DMS53 (cell line): ENCODE data around the gene KCNH4.

Experiments used
- DNase-seq: peaks from one replicate; lab custom pipeline; 2025; lab: John Stamatoyannopoulos, UW

KCNH4 gene

DNA sequence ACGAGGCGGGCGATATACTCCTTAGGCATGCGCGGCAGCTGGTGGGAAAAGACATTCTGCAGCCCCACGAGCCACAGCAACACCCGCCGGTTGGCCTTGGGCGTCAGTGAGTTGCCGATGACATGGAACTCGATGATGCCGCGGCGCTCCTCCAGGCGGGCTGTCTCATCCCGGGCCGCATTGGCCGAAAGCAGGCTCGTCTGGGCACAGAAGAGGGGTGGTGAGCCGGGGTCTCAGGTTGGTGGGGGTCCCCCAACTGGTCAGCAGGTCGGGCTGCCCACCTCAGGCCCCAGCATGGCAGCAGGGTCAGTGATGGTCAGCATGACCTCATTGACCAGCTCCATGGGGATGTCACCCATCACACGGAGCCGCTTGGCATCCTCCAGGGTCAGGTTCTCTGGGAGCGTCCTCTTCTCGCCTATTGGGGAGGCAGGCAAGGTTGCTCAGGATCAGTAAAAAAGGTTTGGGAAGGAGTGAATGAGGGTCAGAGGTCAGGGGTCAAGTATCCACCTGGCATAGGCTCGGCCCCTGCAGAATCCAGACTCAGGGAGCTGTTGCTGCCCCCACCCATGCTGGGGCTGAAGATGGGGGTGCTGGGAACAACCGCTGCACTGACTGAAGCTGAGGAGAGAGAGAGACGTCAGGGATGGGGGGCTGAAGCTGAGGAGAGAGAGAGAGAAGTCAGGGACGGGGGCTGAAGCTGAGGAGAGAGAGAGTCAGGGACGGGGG is 63.4 kb downstream of the KCNH4 start:
- DNase-seq: peak; percentile 14

DNA sequence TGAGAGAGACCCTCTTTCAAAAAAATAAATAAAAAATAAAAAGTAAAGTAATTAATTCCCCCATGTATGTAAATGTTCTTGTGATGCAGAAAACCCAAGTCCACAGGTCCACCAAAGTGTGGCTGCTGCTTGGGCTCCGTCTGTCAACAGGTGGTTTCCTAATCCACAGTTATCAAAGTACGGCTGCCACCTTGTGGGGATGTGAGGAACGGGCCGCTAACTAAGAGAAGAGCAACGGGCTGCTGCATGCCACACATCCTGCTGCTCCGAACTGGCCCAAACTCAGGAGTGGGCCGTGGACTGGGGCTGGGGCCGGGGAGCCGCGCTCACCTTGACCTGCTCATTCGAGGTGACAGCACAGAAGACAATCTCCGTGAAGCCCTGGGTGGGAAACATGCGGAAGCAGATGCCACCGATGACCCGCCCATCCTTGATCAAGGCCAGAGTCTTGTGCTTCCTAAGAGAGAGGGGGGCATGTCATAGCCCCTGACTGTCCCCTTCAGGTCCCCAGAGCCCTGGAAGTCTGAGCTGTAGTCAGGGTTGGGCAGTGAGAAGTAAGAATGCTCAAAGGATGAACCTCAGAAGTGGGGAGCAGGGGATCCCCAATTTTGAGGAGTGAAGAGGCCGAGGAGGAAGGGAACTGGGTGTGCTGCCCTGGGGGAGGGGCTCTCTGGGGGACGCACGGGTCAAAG is 64.1 kb downstream of the KCNH4 start:
- peak; percentile 87 for DNase-seq

DNA sequence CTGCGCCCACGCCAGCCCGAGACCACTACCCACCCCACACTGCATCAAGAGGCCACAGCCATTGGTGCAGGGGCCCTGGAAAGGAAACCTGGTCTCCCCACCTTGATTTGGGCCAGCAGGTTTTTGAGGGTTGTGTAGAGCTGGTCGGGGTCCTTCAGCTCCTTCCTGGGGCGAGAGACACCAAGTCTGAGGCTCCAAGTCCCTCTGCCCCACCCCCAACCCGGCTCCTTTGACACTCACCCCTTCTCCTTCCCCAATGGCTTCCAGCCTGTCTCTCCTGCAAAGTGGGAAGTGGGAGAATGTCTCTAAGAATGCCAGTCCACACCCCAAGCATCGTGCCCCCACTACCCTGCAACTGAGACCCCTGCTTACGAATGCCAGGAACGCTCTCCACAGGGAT is 66.8 kb downstream of the KCNH4 start:
- DNase-seq: no peak

DNA sequence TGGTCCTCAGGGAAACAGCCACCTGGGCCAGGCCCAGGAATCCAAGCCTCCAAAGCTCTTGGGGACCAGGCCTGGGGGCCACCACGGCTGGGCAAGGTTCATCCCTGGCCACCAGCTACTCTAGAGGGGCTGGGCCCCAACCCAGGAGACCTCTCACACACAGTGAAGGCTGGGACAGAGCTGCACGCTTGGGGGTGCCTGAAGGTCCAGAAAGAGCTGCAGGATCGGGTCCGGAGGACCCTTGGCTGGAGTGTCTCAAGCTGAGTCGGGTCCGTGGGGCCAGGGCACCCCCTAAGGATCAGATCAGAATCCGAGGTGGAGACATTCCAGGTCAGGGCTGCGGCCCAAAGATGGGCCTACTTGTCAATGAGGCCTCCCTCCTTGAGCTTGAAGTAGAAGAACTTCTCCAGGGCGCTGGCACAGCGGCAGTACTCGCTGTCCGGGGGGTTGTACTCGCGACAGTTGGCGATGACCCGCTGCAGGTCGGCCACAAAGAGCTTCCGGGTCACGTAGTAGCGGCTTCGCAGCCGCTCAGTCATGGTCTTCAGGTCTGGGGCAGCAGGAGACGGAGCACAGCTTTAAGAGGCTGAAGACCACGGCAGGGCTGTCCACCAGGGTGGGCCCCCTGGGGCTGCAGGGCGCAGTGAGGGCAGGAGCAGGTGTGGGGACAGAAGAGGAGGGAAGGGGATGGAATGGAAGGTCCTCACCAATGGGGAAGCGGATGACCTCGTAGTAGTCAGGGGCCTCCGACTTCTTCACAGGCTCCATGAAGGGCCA is 67.5 kb downstream of the KCNH4 start:
- no peak for DNase-seq

DNA sequence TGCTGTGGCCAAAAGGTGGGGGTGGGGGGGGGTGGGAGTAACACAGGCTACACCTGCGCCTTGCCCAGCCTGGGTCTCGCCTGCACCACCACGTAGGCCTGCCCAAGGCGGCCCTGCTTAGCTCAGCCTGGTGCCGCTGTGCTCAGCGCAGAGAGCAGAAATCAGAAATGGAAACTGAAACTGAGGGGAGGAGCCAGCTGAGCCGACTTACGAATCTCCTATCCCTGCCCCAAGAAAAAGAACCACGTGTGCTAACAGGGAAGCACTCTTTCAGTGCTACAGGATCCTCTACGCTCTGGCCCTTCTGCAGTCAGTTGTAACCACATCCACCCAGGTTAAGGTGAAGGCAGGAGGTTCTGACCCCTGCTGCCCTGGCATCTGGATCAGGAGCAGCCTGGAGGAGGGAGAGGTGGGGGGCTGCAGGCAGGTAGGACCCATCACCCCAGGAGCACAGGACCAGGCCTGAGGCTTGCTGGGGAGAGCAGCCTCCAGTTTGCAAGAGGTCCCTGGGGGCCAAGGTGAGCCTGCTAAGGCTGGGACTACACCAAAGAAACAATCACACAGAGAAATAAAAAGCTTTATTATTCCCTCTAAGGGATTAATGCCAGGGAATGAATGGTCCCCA is 68.3 kb downstream of the KCNH4 start, which contains the start of gene DHX58:
Gene DHX58 (minus strand): TSS at position 163 of the 625 bp plus-strand sequence. CDS start 822 bp downstream, outside the sequence.
- peak; percentile 88 for DNase-seq

DNA sequence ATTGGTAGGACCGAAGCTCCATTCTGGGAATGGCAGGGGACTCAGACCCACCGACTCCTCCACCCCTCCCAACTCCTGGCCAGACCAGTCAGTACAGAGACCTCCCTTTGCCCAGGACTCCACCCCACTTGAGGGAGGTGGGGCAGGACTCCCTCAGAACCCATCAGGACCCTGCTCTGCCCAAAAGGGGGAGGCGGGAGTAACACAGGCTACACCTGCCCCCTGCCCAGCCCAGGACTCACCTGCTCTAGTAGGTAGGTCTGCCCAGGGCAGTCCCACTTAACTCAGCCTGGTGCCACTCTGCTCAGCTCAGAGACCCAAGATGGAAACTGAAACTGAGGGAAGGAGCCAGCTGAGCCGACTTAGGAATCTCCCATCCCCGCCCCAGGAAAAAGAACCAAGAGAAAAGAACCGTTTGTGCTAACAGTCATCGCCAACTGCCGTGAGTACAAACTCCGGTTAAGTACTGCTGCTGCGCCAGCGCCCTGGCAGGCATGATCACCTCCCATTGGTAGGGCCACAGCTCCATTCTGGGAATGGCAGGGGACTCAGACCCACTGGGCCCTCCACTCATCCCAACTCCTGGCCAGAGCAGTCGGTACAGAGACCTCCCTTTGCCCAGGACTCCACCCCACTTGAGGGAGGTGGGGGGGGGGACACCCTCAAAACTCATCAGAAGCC is 68.9 kb downstream of the KCNH4 start:
- DNase-seq: peak; percentile 47

DNA sequence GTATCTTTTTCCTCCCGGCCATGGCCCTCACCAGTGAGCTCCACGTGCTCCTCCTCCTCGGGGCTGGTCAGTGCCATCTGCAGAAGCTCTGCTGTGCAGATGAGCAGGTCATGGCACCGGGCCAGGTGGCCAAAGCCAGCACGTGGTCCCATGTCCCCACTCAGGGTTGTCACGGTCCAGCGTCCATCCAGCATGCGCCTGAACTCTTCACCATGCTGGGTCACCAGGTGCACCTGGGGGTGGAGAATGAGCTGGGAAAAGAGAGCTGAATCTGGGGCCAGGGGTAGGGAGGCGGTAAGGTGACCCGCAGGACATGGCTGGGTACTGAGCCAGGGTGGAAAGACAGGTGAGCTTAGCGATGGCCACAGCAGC is 69.7 kb downstream of the KCNH4 start:
- DNase-seq: peak; percentile 19

DNA sequence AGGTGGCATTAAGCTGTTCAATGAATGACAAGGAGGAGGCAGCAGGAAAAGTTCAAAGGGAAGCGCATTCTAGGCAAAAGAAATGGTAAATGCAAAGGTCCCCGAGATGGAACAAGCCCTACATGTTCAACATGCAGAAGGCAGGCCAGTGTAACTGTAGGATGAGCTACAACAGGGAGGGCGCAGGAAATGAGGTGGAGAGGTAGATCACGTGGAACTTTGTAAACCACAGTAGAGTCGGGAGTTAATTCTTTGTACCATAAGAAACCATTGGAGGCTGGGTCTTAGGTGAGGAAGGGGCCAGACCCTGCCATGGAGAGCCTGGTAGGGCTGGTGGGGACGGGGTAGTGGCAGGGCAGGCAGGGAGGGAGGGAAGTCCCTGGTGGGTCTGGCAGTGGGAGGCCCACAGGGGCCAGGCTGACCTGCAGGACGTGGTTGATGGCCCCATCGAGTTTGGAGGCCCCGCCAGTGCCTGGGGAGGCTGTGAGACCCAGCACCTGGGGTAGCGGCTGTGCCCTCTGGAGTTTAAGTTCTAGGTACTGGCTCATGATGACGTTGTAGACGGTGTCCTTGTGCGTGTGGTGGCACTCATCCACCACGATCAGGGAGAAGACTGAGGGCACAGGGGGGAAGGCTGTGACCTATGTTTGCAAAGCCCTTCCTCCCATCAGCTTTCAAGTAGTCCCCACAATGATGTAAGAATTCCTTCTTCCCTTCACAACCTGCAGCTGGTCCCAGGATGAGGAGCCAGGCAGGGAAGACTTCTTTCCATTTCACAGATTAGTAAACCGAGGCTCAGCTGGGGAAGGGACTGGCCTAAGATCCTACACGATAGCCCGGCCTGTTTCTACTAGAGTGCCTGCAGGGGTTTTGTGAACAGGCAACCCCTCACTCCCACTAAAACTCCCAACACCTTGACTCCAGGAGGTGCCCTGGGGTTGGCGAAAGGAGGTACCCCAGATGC is 70.4 kb downstream of the KCNH4 start:
- no peak for DNase-seq

DNA sequence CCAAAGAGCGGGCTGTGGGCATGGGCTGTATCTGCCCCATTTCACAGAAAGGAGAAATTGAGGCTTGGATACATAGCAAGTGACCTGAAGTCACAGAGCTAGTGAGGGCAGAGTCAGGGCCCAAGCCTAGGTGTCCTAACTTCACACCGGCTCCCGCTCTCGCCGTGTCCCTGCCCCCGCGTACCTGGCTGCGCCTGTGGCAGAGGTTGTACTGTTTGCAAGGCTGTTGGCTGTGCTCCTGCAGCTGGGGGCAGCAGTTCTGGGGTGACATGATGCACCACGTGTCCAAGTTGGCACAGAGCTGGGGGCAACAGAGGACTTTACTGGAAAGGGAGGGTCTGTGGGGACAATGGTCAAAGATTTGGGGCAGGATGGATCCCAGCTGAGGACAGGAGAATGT is 71.9 kb downstream of the KCNH4 start:
- DNase-seq: no peak

DNA sequence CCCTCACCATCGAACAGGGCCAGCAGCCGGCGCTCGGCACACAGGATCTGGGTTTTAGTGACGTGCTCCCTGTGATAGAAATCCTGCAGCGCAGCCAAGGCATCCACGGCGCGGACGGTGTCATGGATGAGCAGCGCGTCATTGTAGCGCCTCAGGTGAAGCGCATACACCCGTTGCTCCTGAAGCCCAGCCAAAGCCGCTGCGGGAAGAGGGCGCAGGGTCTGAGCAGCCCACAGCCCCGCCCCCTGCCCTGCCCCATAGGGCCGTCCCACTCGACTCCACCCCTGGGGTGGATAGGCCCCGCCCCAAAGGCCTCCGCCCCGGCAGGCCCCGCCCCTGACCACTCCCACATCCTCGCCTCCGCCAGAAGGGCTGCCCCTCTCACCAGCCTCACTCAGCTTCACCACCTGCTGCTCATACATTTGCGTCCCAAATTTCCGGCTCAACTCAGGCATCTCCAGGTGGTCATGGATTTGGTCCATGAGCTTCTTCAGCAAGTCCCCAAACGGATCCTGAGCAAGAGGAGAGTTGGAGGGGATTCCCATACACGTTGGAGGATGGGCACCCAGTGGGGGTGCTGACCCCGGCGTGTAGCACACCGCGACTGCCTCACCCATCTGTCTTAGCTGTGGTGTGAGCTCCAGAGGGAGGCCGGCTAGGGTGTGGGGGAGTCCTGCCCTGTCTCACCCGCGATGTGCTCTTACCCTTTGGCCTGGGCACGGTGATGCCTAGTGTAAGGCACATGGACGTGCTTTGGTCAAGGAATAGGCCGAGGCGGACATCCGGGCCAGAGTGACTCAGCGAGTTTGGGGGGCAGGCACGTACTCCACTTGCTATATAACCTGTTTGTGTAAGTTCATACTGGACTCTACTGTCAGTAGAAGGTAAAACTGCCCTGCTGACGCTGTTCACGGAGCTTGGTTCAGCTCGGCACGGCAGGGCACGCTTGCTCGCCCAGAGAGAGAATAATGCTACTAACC is 73.1 kb downstream of the KCNH4 start:
- DNase-seq: no peak

DNA sequence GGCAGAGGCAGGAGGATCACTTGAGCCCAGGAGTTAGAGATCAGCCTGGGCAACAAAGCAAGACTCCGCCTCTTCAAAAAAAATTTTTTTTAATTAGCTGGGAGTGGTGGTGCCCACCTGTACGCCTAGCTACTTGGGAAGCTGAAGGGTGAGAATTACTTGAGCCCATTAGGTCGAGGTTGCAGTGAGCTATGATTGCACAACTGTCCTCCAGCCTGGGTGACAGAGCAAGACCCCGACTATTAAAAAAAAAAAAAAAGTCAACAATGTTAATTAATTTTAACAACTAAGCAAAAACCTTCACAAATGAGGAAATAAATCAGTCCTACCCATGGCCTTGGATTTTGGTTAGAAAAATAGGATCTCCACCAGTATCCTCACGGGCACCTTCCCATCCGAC is 73.8 kb downstream of the KCNH4 start:
- DNase-seq: no peak
